ENCODE measurements around the gene NKX1-2. TPM values are rescaled to one million over a fixed set of nuclear protein-coding genes. Genes with fewer than 3 reads are reported as not detected.

NKX1-2 gene
- total RNA-seq, 2 experiments from 2014 or later: not detected

GRCh38 chr10:124482876-124483275, 33.0 kb upstream of the NKX1-2 start:
- Mint-ChIP-seq H3K4me1 (no peaks in the 10 kb centered on the region), H3K36me3 (peaks cover 19% of the 10 kb centered on the region), H3K4me3 (no peak overlapping the region), H3K27me3 (no peaks in the 10 kb centered on the region), H3K27ac (no peak overlapping the region), H3K9me3 (peaks cover 2% of the 10 kb centered on the region)
- DNase-seq: no peak

GRCh38 chr10:124482236-124482800, 32.5 kb upstream of the NKX1-2 start:
- Mint-ChIP-seq H3K4me1 (no peaks in the 10 kb centered on the region), H3K4me3 (no peak overlapping the region), H3K27me3 (no peaks in the 10 kb centered on the region), H3K9me3 (peaks cover 2% of the 10 kb centered on the region), H3K36me3 (peaks cover 18% of the 10 kb centered on the region), H3K27ac (no peak overlapping the region)
- DNase-seq: no peak

GRCh38 chr10:124481717-124482116, 31.9 kb upstream of the NKX1-2 start:
- H3K36me3 Mint-ChIP-seq: peaks cover 12% of the 10 kb centered on the region
- no peak overlapping the region for H3K4me3 Mint-ChIP-seq
- no peak overlapping the region for H3K27ac Mint-ChIP-seq
- H3K27me3 Mint-ChIP-seq: no peaks in the 10 kb centered on the region
- DNase-seq: no peak
- peaks cover 2% of the 10 kb centered on the region for H3K9me3 Mint-ChIP-seq
- H3K4me1 Mint-ChIP-seq: no peaks in the 10 kb centered on the region

- Mint-ChIP-seq H3K27ac (no peak overlapping the region), H3K9me3 (peaks cover under 1% of the 10 kb centered on the region), H3K4me1 (no peaks in the 10 kb centered on the region), H3K27me3 (no peaks in the 10 kb centered on the region), H3K36me3 (peaks cover 4% of the 10 kb centered on the region), H3K4me3 (no peak overlapping the region)
- DNase-seq: no peak
Measured at GRCh38 chr10:124480860-124481259, 31.0 kb upstream of the NKX1-2 start.

- Mint-ChIP-seq H3K36me3 (no peaks in the 10 kb centered on the region), H3K4me1 (no peaks in the 10 kb centered on the region), H3K9me3 (no peaks in the 10 kb centered on the region), H3K27ac (no peak overlapping the region), H3K27me3 (no peaks in the 10 kb centered on the region), H3K4me3 (no peak overlapping the region)
- no peak for DNase-seq
Measured at GRCh38 chr10:124478515-124478914, 28.7 kb upstream of the NKX1-2 start.

- Mint-ChIP-seq H3K36me3 (no peaks in the 10 kb centered on the region), H3K4me1 (no peaks in the 10 kb centered on the region), H3K4me3 (no peak overlapping the region), H3K9me3 (no peaks in the 10 kb centered on the region), H3K27me3 (no peaks in the 10 kb centered on the region), H3K27ac (no peak overlapping the region)
- DNase-seq: no peak
Measured at GRCh38 chr10:124477614-124478363, 28.0 kb upstream of the NKX1-2 start.

GRCh38 chr10:124476043-124476725, 26.3 kb upstream of the NKX1-2 start:
- H3K4me1 Mint-ChIP-seq: no peaks in the 10 kb centered on the region
- H3K27me3 Mint-ChIP-seq: no peaks in the 10 kb centered on the region
- DNase-seq: no peak
- no peak overlapping the region for H3K27ac Mint-ChIP-seq
- H3K4me3 Mint-ChIP-seq: no peak overlapping the region
- no peaks in the 10 kb centered on the region for H3K9me3 Mint-ChIP-seq
- no peaks in the 10 kb centered on the region for H3K36me3 Mint-ChIP-seq

GRCh38 chr10:124474514-124475070, 24.8 kb upstream of the NKX1-2 start:
- no peak overlapping the region for H3K27ac Mint-ChIP-seq
- no peaks in the 10 kb centered on the region for H3K36me3 Mint-ChIP-seq
- no peaks in the 10 kb centered on the region for H3K9me3 Mint-ChIP-seq
- peaks cover 1% of the 10 kb centered on the region for H3K4me1 Mint-ChIP-seq
- DNase-seq: no peak
- no peaks in the 10 kb centered on the region for H3K27me3 Mint-ChIP-seq
- no peak overlapping the region for H3K4me3 Mint-ChIP-seq

GRCh38 chr10:124473070-124473469, 23.2 kb upstream of the NKX1-2 start:
- no peak overlapping the region for H3K27ac Mint-ChIP-seq
- H3K4me1 Mint-ChIP-seq: peaks cover 3% of the 10 kb centered on the region
- H3K4me3 Mint-ChIP-seq: no peak overlapping the region
- no peak for DNase-seq
- no peaks in the 10 kb centered on the region for H3K36me3 Mint-ChIP-seq
- no peaks in the 10 kb centered on the region for H3K9me3 Mint-ChIP-seq
- H3K27me3 Mint-ChIP-seq: no peaks in the 10 kb centered on the region

GRCh38 chr10:124472071-124472470, 22.2 kb upstream of the NKX1-2 start:
- no peak for DNase-seq
- H3K27me3 Mint-ChIP-seq: no peaks in the 10 kb centered on the region
- peaks cover 3% of the 10 kb centered on the region for H3K4me1 Mint-ChIP-seq
- no peaks in the 10 kb centered on the region for H3K9me3 Mint-ChIP-seq
- H3K27ac Mint-ChIP-seq: no peak overlapping the region
- no peak overlapping the region for H3K4me3 Mint-ChIP-seq
- H3K36me3 Mint-ChIP-seq: no peaks in the 10 kb centered on the region

- H3K4me3 Mint-ChIP-seq: no peak overlapping the region
- DNase-seq: no peak
- no peaks in the 10 kb centered on the region for H3K27me3 Mint-ChIP-seq
- no peaks in the 10 kb centered on the region for H3K36me3 Mint-ChIP-seq
- H3K9me3 Mint-ChIP-seq: no peaks in the 10 kb centered on the region
- H3K27ac Mint-ChIP-seq: no peak overlapping the region
- peaks cover 8% of the 10 kb centered on the region for H3K4me1 Mint-ChIP-seq
Measured at GRCh38 chr10:124470544-124471434, 21.0 kb upstream of the NKX1-2 start.

GRCh38 chr10:124469956-124470484, 20.2 kb upstream of the NKX1-2 start:
- DNase-seq: no peak
- Mint-ChIP-seq H3K4me3 (no peak overlapping the region), H3K27ac (no peak overlapping the region), H3K4me1 (peaks cover 16% of the 10 kb centered on the region), H3K36me3 (no peaks in the 10 kb centered on the region), H3K27me3 (no peaks in the 10 kb centered on the region), H3K9me3 (no peaks in the 10 kb centered on the region)

GRCh38 chr10:124468624-124469023, 18.8 kb upstream of the NKX1-2 start:
- DNase-seq: no peak
- H3K36me3 Mint-ChIP-seq: peaks cover 2% of the 10 kb centered on the region
- no peak overlapping the region for H3K4me3 Mint-ChIP-seq
- H3K27me3 Mint-ChIP-seq: no peaks in the 10 kb centered on the region
- no peaks in the 10 kb centered on the region for H3K9me3 Mint-ChIP-seq
- H3K4me1 Mint-ChIP-seq: peaks cover 25% of the 10 kb centered on the region
- H3K27ac Mint-ChIP-seq: no peak overlapping the region

- H3K27me3 Mint-ChIP-seq: no peaks in the 10 kb centered on the region
- no peak overlapping the region for H3K4me3 Mint-ChIP-seq
- peaks cover 2% of the 10 kb centered on the region for H3K36me3 Mint-ChIP-seq
- no peak for DNase-seq
- no peak overlapping the region for H3K27ac Mint-ChIP-seq
- peaks cover 25% of the 10 kb centered on the region for H3K4me1 Mint-ChIP-seq
- H3K9me3 Mint-ChIP-seq: no peaks in the 10 kb centered on the region
Measured at GRCh38 chr10:124467165-124467564, 17.3 kb upstream of the NKX1-2 start.
